GM19351 (cell line): ENCODE results near the gene SCT.

ENCODE experiments used
- ATAC-seq: cut with Tn5 transposase; IDR thresholded peaks from one replicate; pipeline ENCODE4 v1.9.1; 2021; ENCODE audit warnings: mild to moderate bottlenecking, moderate library complexity; ENCODE audit not compliant: unreplicated experiment

Gene SCT

DNA sequence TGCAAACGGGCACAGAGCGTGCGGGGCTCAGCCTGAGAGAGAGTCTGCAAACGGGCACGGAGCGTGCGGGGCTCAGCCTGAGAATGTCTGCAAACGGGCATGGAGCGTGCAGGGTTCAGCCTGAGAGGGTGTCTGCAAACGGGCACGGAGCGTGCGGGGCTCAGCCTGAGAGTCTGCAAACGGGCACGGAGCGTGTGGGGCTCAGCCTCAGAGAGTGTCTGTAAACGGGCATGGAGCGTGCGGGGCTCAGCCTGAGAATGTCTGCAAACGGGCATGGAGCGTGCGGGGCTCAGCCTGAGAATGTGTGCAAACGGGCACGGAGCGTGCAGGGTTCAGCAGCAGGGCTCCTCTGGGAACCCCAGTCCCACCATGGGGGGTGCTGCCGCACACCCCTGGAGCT, 37.2 kb downstream of the SCT start:
- no peak for ATAC-seq

DNA sequence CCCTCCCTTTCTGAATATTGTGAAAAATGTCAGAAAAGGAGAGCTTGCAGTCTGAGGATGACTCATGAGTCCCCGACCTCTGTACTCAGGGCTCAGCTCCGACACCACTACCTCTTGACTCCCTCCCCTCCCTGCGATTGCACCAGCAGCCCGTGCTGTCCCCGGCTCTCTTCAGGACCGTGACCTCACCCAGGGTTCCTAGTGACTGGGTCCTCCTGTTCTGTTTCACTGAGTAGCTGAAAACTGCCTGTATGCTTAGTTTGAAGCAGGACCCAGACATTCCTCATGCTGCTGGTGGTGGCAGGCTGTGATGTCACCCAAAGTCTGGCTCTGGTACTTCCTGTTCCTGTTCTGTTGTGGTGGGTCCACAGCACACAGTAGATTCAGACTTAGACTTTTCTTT, 39.0 kb downstream of the SCT start:
- ATAC-seq: no peak

DNA sequence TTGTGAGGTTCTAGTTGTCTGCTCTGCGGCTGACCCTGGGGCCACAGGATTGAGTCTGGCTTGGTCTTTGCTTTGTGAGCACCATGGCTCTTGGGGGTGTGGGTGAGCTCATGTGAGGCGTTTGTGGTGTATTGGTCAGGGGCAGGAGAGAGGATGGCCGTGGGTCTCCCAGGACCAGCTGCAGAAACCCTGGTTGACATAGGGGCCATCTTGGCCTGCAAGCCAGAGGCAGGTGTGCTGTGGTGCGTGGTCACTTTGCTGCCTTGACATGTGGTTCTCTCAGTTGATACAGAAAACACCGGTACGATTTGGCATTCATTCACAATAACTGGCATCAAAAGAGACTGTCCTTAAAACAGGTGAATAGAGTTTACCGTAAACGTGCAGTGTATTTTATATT, 39.4 kb downstream of the SCT start:
- no peak for ATAC-seq

DNA sequence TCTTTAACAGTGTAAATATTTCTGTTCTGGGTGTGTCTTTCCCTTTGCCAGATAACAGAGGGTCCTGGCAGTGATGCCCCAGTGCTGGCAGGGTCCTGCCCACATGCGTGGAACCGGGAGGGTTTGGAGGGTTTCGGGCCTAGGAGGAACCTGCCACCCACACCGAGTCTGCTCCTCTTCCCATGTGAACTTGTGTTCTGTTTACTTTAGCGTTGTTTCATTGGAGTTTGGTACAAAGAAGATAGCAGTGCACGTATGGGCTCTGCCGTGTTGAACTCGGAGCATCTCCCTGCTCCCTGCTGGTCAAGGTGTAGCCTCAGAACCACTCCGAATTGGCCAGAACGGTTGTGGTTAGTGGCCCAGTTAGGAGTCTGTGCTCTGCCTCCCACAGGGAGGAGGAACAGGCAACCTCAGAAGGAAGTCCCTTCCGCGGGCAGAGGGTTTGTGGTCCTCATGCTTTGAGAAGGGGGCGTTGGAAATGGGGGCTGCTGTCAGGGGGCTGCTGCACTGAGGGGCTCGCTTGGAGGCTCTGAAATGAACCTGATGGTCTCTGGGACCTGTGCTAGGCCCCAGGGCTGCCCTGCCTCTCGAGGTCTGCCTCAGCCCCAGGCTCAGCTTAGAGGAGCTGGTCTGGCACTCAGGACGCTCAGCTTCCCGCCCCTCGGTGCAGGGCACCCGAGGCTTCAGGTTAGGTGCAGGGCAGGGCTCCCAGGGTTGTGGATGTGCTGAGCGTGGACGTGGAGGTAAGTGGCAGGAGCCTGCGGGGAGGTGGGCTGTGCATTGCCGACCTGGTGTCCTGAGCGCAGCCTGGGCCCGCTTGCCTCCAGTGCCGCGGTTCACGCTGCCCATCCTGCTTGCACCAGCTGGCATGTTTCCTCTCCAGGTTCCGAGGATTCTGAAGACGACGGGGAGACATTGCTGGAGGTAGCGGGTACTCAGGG, 40.3 kb downstream of the SCT start:
- ATAC-seq: no peak

DNA sequence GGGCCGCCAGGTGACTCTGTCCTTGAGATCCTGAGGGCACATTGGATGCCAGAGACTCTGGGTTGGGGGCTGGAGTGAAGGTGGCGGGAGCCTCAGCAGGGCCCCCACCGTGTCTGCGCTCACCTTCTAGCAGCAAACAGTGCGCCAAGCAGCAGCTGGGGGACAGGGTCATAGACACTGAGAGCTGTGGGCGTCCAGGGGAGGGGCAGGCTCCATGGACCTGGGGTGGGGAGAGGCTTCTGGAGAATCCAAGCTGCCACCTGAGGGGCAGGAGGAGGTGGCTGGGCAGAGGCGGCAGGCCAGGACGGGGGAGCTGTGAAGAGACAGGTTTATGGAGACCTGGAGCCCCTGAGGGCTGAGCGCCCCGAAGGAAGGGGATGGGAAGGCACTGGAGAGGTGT, 42.7 kb downstream of the SCT start:
- ATAC-seq: no peak

DNA sequence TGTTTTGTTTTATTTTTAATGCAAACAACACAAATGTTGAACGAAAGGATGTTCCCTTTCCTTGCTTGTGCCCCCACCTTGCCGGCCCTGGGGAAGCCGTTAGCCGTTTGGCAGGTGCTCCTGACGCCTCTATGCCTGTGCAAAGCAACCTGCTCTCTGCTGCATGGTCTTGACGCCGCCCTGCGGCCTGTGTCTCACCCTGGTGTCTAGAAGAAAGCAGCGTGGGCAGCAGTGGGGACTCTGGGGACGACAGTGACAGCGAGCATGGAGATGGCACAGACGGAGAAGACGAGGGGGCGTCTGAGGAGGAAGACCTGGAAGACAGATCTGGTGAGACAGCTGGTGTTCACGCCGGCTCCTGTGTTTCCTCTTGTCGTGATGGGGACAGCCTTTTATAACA, 45.2 kb downstream of the SCT start:
- ATAC-seq: no peak

DNA sequence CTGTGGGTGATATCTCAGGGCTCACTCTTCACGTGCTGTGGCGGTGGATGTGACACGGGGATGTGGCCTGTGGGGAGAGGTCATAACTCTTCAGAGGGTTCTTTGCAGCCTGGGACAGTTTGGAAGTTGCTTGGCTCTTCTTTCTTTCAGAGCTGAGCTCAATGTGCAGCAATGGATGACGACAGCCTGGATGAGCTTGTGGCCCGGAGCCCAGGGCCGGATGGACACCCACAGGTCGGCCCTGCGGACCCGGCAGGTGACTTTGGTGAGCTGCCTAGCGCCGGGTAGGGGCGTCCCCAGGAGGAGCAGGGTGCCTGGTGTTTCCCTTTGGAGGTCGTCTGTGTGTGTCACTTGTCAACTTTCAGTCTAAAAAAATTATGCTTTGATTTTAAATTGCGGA, 45.6 kb downstream of the SCT start:
- no peak for ATAC-seq

DNA sequence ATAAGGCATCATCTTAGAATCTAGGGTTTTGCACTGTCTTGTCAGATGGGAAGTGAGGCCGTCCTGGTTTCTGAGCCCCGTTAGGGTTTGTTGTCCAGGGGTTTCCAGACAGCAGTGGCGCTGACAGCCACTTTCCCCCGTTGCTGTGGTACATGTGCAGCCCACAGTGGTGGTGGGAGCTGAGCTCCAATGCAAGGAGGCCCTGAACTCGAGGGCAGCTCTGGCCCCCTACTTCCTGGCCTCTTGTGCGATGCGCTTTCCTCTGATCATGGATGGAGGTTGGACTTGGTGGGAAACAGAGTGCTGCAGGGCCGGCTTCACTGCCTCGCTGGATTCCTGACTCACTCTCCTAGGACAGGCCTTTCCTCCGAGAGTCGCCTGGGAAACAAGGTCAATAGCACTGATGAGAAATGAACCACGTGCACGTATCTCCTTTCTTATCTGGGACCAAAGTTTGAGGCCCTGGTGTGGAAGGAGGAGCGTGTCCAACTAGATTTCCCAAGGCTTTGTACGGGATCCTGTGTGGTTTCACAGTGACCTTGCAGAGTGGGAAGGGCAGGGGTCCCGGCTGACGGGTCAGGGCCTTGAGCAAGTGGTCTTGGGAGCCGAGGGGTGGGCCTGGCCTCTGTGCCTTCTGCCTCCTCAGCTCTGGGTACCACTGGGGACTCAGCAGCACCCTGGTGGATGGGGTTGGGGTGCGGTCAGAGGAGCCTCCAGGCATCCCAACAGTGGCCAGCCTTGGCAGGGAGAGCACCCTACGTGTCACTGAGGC, 47.0 kb downstream of the SCT start:
- no peak for ATAC-seq

DNA sequence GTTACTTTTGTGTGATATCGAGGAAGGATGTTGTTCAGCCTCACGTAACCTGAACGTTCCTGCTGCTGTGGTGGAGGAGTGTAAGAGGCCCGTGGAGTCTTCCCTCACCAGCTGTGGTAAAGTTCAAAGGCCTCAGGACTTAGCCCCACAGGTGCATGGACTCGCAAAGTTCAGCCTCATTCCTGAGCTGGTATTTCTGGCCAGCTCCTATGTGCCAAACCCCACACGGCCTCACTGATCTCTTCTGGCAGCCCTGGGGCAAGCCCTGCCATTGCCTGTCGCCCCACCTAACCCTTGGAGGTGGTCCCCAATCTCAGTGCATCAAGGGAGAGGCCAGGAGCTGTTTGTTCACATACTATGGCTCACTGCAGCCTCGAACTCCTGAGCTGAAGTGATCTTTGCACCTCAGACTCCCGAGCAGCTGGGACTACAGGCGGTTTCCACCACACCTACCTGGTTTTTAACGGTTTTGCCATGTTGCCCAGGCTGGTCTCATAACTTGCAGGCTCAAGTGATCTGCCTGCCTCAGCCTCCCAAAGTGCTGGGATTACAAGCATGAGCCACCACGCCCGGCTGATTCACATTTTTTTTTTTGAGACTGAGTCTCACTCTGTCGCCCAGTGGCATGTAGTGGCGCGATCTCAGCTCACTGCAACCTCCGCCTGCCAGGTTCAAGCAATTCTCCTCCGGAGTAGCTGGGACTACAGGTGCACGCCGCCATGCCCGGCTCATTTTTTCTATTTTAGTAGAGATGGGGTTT, 48.5 kb downstream of the SCT start:
- no peak for ATAC-seq

DNA sequence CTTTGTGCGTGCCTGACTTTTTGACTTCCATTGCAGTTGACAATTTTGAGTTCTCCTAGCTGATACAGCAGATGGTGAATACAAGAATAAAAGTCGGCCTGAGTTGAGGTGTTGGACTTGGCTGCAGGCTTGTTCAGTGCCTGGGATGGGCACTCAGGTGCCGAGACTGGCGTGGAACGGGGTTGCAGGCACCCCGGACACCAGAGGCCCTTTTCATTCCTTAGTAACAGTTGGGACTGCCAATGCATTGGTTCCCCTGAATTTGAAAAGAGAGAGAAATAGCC, 49.4 kb downstream of the SCT start:
- ATAC-seq: no peak

DNA sequence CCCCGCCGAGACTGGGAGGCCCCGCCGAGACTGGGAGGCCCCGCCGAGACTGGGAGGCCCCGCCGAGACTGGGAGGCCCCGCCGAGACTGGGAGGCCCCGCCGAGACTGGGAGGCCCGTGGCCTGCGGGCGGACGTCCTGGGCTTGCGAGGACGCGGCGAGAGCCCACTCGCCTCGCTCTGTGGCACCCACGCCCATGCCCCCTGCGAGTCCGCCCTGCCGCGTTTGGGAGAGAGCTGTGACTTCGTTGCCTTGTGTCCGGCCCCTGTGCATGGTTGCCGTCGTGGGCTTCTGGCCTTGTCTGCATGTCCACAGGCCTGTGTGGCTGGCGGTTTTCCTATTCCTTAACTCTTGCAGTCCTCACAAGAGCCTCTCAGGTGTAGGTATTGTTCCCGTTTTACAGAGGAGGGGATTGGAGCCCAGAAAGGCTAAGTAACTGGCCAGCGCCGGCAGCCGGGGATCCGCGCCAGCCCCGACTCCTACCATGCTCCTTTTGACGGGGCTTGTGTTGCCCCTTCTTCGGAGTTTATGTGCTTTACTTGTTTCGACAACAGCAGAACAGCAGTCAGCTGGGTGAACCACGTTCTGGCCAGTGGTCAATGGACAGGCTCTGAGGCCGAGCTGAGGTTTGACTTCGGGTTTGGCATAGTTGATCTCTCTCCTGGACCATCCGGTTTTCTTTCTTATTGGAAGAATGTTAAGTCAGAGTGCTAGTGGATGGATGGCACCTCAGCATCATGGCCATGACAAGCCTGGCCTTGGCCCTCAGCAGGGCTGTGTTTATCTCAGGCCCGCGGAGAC, 50.0 kb downstream of the SCT start:
- ATAC-seq: no peak
